ENCODE measurements around the gene CACNA1G. TPM values are rescaled to one million over a fixed set of nuclear protein-coding genes. Genes with fewer than 3 reads are reported as not detected.

The CACNA1G gene
- total RNA-seq, 3 donors from 2014 or later (not counting 1 experiment from before 2014, with no cell fraction given): not detected

DNA sequence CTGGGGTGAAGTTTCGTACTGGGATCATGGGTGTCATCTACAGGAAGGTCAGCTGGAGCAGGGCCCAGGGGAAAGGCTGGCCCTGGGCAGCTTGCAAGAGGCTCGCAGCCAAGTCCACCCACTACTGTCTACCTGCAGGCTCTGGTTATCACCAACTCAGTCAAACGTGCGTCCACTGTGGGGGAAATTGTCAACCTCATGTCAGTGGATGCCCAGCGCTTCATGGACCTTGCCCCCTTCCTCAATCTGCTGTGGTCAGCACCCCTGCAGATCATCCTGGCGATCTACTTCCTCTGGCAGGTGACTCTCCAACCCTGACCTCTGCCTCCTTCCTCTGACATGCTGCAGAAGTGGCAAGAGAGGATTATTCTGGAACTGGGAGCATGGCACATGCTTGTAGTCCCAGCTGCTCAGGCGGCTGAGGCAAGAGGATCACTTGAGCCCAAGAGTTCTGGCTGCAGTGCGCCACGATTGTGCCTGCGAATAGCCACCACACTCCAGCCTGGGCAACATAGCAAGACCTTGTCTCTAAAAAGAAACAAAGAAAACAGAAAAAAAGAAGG lies 103.4 kb downstream of the CACNA1G start:
- no peak overlapping the region for H3K4me3 Mint-ChIP-seq
- DNase-seq (no peak), ATAC-seq (no peak)
- peaks cover 0 to 7% of the 10 kb centered on the region in 2 donors for H3K4me1 Mint-ChIP-seq
- peaks cover 0 to 6% of the 10 kb centered on the region in 2 donors for H3K27me3 Mint-ChIP-seq (ENCODE audit: low read depth in 2 of 2)
- no peaks in the 10 kb centered on the region for H3K27me3 ChIP-seq (ENCODE audit: control insufficient read depth, insufficient read depth, low read length)
- 78% methylated on average over 10 of the region's 10 CpGs for WGBS (ENCODE audit: insufficient coverage)
- TF ChIP-seq, protein P1, sequence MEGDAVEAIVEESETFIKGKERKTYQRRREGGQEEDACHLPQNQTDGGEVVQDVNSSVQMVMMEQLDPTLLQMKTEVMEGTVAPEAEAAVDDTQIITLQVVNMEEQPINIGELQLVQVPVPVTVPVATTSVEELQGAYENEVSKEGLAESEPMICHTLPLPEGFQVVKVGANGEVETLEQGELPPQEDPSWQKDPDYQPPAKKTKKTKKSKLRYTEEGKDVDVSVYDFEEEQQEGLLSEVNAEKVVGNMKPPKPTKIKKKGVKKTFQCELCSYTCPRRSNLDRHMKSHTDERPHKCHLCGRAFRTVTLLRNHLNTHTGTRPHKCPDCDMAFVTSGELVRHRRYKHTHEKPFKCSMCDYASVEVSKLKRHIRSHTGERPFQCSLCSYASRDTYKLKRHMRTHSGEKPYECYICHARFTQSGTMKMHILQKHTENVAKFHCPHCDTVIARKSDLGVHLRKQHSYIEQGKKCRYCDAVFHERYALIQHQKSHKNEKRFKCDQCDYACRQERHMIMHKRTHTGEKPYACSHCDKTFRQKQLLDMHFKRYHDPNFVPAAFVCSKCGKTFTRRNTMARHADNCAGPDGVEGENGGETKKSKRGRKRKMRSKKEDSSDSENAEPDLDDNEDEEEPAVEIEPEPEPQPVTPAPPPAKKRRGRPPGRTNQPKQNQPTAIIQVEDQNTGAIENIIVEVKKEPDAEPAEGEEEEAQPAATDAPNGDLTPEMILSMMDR (IDR thresholded peaks at IDR 0.05): no peak
- no peaks in the 10 kb centered on the region for H3K36me3 ChIP-seq (ENCODE audit: control insufficient read depth, insufficient read depth, low read length)
- H3K4me3 ChIP-seq (ENCODE audit: low read length): no peak overlapping the region
- no peak overlapping the region for H3K27ac Mint-ChIP-seq
- H3K9me3 Mint-ChIP-seq: no peaks in the 10 kb centered on the region
- H3K36me3 Mint-ChIP-seq: no peaks in the 10 kb centered on the region
- H3K4me1 ChIP-seq (ENCODE audit: control insufficient read depth, insufficient read depth, low read length): no peaks in the 10 kb centered on the region
- no peaks in the 10 kb centered on the region for H3K9me3 ChIP-seq (ENCODE audit: control insufficient read depth, insufficient read depth, low read length)
- no peak overlapping the region for H3K27ac ChIP-seq (ENCODE audit: low read length)
- intact Hi-C loops (cut with micrococcal nuclease): no loop called here

DNA sequence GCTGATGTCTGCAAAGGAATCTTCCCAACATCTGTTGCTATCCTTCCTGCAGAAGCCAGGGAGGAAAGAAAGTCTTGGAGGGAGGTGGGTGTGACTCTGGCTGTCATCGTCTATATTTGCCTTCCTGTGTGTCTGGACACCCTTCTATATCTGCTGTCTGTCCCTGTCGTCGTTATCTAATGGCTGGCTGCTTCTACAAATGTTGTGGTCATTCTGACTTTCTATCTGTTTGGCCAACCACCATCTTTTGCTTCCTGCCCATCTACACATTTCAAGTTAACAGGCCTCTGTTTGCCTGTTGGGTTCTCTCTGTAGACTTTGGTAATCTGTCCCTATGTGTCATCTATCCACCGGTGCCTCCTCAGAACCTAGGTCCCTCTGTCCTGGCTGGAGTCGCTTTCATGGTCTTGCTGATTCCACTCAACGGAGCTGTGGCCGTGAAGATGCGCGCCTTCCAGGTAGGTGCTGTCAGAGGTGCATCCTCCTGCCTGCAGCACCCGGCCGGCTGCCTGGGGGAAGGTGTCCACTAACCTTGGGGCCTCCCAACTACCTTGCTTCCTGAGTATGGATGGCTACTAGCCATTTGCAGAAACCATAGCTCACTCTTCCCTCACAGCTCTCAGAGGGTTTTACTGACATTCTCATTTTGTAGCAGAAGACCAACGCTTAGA lies 104.4 kb downstream of the CACNA1G start:
- H3K9me3 ChIP-seq (ENCODE audit: control insufficient read depth, insufficient read depth, low read length): no peaks in the 10 kb centered on the region
- peaks cover 0 to 6% of the 10 kb centered on the region in 2 donors for H3K27me3 Mint-ChIP-seq (ENCODE audit: low read depth in 2 of 2)
- intact Hi-C loops (cut with micrococcal nuclease): no loop called here
- TF ChIP-seq, protein P1 (IDR thresholded peaks at IDR 0.05): no peak
- H3K27me3 ChIP-seq (ENCODE audit: control insufficient read depth, insufficient read depth, low read length): no peaks in the 10 kb centered on the region
- H3K36me3 ChIP-seq (ENCODE audit: control insufficient read depth, insufficient read depth, low read length): no peaks in the 10 kb centered on the region
- no peak overlapping the region for H3K4me3 Mint-ChIP-seq
- ATAC-seq (no peak), DNase-seq (no peak)
- no peak overlapping the region for H3K4me3 ChIP-seq (ENCODE audit: low read length)
- H3K9me3 Mint-ChIP-seq: no peaks in the 10 kb centered on the region
- peaks cover 0 to 7% of the 10 kb centered on the region in 2 donors for H3K4me1 Mint-ChIP-seq
- H3K27ac ChIP-seq (ENCODE audit: low read length): no peak overlapping the region
- no peaks in the 10 kb centered on the region for H3K36me3 Mint-ChIP-seq
- peak overlapping the region in 1 of 2 donors; percentile 15 for H3K27ac Mint-ChIP-seq
- 95% methylated on average over 12 of the region's 12 CpGs for WGBS (ENCODE audit: insufficient coverage)
- H3K4me1 ChIP-seq (ENCODE audit: control insufficient read depth, insufficient read depth, low read length): no peaks in the 10 kb centered on the region

DNA sequence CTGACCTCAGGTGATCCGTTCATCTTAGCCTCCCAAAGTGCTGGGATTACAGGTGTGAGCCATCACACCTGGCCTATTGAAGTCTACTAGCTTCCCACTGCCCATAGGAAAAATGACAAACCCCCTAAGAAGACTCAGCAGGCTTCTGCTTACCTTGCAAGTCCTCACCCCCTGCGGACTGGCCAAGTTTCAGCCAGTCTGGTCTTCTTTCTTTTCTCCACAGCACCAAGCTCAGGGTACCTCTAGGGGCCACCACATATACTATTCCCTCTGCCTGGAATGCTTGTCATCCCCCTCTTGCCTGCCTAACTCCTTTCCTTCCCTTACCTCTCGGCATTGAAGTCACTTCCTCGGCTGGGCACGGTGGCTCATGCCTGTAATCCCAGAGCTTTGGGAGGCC lies 105.3 kb downstream of the CACNA1G start:
- Histone ChIP-seq H3K27ac (ENCODE audit: low read length) (no peak overlapping the region), H3K9me3 (ENCODE audit: control insufficient read depth, insufficient read depth, low read length) (no peaks in the 10 kb centered on the region), H3K4me1 (ENCODE audit: control insufficient read depth, insufficient read depth, low read length) (no peaks in the 10 kb centered on the region), H3K27me3 (ENCODE audit: control insufficient read depth, insufficient read depth, low read length) (no peaks in the 10 kb centered on the region), H3K36me3 (ENCODE audit: control insufficient read depth, insufficient read depth, low read length) (no peaks in the 10 kb centered on the region), H3K4me3 (ENCODE audit: low read length) (no peak overlapping the region)
- no peaks in the 10 kb centered on the region for H3K9me3 Mint-ChIP-seq
- H3K4me1 Mint-ChIP-seq: peaks cover 0 to 7% of the 10 kb centered on the region in 2 donors
- peaks cover 0 to 6% of the 10 kb centered on the region in 2 donors for H3K27me3 Mint-ChIP-seq (ENCODE audit: low read depth in 2 of 2)
- H3K27ac Mint-ChIP-seq: no peak overlapping the region
- intact Hi-C loops (cut with micrococcal nuclease): no loop called here
- TF ChIP-seq, protein P1 (IDR thresholded peaks at IDR 0.05): no peak
- no peak overlapping the region for H3K4me3 Mint-ChIP-seq
- no peak for ATAC-seq
- no peak for DNase-seq
- H3K36me3 Mint-ChIP-seq: no peaks in the 10 kb centered on the region
- 74% methylated on average over 5 of the region's 5 CpGs for WGBS (ENCODE audit: insufficient coverage)
